CD4-positive, alpha-beta T cell treated with Interleukin-12 subunit alpha and Interleukin-12 subunit beta, for 1 hour (primary cell): ENCODE results near the gene CFAP46.

ENCODE experiments used
- DNase-seq: peaks from one replicate; pipeline ENCODE4 v3.0.0-alpha.2; 2020

CFAP46 gene

DNA sequence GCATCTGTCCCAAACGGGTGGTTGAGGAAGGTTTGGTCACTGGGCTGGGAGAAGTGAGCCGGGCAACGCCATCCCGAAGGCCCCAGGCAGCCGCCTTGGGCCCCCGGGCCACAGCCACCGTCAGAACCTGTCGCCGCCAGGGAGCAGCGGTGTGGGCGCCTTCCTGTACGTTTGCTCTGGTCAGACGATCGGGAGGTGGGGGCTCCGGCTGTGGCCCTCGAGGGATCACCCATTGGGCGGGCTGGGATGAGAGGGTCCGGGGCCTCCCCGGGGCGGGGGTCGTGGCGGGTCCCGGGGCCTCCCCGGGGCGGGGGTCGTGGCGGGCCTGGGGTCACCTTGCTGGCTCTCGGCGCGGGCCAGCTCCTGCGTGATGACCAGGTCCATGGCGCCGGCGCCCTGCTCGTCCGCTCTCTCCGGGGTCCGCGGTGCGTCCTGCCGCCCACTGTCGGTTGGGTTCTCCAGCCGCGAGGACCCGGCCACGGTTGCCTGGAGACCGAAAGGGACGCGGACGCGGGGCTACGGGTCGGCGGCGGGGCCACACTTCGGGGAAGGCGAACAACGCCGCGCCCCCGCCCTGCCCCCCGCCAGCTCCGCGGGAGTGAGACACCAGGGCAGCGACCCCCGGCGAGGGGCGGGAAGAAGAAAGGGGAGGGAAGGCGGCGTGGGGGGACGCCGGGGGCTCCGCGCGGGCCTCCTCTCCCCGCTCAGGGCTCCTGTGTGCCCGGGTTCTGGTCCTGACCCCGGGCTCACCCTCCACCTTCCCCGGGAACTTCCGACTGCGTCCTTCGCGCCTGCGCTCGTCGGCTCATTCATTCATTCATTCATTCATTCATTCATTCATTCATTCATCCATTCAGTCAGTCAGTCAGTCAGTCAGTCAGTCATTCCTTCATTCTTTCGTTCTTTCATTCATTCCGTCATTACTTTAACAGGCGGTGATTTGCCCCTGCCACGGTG lies at the start of gene CFAP46:
CFAP46 (minus strand) TSS at position 470 of the 957 bp plus-strand sequence; CDS start at position 384, 86 bp downstream.
- DNase-seq = no peak

- DNase-seq = no peak
Observed at GRCh38 chr10:132991706-132992432, 49.5 kb upstream of the CFAP46 start.

- no peak for DNase-seq
Observed at GRCh38 chr10:132990684-132991545, 48.5 kb upstream of the CFAP46 start.

DNA sequence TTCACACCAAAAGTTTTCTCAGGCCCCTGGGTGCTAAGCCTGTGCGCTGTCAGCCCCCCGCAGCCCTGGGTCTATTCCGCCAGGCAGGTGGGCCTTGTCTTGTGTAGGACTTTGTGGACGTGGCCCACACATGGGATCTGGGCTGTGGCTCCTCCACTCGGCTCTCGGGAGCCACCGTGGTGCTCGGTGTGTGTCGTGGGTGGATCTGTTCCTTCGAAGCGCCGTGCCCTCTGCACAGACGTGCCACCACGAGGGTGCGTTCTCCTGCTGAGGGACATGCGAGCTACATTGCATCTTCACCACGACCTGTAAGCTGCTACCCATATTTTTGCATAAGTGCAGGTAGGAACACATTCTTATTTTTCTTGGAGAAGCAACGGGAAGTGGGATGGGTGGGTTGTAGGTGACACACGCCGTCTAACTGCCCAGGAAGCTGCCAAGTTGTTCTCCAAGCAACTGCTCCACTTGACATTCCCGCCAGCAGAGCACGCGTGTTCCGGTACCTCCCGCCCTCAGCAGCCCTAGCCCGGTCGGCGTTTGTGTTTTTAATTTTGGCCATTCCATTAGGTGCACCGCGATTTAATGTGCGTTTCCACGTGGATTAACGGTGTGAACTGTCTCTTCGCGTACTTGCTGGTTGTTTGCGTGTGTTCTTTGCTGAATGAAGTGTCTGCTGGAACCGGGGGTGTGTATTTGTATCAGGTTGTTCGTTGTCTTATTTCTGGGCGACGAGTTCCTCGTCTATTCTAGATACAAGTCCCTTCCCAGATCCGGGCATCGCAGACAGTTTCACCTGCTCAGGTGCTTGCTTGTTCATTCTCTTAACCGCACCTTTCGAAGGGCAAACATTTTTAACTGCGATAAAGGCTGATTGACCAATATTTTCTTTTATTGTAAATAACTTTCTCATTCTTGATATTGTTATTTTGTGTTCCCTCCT lies 47.4 kb upstream of the CFAP46 start:
- no peak for DNase-seq

DNA sequence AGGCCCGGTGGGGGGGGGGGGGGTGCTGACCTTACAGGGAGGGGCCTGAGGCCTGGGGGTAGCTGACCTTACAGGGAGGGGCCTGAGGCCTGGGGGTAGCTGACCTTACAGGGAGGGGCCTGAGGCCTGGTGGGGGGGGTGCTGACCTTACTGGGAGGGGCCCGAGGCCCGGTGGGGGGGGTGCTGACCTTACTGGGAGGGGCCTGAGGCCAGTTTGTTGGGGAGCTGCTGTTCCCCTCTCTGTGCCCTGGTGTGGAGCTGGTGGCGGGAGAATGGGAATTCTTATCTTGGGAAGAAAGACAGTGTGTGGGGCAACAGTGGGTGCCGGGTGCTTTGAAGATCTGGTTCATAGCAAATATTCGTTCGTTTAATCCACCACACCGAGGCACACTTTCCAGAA lies 46.6 kb upstream of the CFAP46 start:
- no peak for DNase-seq

- DNase-seq = no peak
Observed at GRCh38 chr10:132987671-132988571, 45.6 kb upstream of the CFAP46 start.

DNA sequence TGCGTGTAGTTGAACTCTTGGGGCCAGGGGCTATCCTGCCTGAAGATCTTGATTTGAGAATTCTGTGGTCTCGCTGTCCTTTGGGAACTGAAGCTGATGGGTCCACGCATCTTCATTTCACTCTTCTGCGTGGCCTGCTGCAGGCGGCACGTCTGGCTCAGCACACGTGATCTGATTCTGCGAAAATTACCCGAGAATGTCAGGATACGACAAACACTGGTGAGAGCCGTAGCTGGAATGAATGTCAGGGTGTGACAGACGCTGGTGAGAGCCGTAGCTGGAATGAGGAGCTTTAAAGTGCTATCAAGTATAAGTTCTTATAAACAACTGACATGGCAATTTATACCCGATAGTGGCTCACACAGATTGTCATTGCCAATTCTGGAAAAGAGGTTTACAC lies 44.6 kb upstream of the CFAP46 start:
- DNase-seq = no peak

GRCh38 chr10:132986576-132986975 lies 44.2 kb upstream of the CFAP46 start:
- no peak for DNase-seq

DNA sequence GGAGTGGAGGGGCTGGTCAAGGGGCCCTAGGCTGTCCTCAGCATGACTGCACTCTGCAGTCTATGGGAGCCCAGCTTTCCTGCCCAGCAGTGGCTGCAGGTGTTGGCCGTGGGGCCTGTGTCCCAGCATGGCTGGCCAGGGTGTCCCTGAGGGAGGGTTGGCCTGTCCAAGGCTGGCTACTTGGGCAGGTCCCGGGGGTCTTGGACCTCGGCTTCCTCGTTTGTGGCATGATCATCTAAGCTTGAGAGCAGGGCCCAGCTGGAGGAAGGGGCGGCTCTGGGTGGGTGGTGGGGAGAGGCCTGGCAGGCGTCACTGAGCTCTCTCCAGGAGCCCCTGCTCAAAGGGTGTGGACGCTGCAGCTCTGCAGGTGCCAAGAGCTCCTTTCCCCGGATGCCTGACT lies 43.7 kb upstream of the CFAP46 start:
- DNase-seq = no peak

GRCh38 chr10:132985546-132985900 lies 43.2 kb upstream of the CFAP46 start:
- DNase-seq = no peak

DNA sequence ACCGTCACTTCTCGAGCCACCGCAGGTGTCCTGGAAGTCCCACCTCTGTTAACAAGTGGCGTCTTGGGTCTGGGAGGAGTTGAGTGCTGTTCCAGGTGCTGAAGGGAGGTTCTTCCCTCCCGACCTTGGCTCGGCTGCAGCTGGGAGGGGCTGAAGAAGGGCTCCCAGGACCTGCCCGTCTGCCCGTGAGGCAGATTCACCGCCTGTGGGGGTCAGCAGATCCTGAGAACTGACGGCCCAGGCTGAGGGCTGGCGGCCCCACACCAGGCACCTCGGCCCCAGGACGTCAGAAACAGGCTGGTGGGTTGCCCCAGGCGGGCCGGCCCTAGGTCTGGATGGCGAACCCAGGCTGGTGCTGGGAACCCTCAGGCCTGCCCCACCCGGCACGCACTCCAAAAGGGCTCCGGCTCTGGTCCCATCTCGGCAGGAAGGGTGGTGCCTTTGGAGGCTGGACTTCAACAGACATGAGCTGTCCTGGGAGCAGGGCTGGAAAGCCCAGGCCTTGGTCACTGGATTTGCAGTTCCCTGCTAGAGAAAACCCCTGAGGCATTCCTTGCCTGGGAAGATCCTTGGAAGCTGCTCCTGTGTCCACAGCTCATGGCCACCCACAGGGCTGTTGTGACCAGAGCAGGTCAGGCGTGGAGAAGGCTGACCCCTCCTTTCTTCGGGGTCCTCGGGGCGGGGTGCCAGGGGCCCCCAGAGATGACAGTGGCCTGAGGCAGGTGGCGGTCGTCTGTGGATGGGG lies 42.6 kb upstream of the CFAP46 start:
- no peak for DNase-seq

DNA sequence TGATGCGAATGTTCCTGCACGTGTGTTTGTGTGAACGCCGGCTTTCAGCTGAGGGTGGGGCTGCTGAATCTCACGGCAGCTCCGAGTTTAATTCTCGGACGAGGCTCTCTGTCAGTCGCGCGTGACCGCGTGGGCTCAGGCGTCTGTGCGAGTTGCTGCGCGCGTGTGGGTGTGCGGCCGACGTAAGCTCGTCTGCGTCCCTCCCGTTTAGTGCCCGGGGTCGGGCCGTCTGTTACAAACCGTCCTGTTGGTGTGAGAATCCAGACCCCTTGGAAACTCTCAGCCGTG lies 41.6 kb upstream of the CFAP46 start:
- no peak for DNase-seq

- DNase-seq = no peak
Observed at GRCh38 chr10:132983252-132984007, 41.1 kb upstream of the CFAP46 start.

DNA sequence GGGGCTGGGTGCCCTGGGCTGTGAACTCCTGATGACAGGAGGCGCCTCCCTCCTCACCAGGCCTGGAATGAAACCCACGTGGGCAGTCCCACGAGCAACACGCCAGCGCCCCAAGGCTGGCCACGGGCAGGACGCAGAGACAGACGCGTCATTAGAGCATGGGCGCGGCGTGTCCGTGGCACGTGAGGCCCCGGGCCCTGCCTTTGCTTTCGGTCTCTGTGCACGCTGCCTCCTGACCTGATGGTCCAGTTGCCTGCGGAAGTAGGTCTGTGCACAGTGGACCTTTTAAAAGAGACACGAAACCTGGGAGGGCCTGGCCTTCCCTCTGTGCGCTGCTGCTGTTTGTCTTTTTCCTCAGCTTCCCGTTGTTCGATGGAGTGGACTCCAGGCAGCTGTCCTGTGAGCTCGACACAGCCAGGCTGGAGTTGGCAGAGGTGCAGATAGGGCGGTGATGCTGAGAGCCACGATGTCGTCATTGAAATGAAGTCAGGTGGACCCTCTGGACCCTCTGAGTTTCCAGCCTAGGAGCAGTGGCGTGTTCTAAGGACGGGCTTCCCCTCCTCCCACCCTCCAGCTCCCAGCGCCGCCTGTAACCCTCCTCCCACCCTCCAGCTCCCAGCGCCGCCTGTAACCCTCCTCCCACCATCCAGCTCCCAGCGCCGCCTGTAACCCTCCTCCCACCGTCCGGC lies 40.1 kb upstream of the CFAP46 start:
- DNase-seq = no peak

DNA sequence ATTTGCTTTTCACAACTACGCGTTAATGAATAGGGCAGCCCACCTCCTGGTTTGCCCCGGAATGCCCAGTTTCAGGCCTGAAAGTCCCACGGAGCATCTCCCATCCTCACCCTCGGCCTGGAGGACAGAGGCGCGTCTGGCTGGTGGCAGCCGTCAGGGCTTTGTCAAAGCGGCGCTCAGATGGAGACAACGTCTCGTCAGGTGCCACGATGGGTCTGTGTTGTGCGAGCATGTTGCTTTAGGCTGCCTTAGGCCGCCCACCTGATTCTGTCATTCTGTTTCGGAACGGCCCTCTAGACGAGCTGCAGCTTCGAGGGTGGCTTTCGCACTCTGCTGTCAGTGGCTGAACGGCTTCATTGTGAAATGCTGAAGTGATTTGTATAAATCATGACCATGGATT lies 39.4 kb upstream of the CFAP46 start:
- no peak for DNase-seq

DNA sequence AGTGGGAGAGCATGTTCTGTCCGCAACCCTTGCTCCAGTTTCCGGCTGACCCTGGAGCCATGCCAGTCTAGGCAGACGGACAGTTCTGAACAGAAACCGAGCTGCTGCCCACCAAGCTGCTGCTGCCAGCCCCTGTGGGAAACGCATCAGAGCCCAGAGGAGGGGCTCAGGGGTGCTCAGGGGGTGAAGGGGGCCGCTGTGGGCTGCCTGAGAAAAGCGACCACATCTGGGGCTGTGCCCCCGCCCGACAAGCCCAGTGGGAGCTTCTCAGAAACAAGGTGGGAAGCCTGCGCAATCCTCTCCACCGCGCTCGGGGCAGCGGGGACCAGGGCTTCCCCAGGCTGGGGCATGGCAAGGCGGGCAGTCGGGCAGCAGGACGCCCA lies 38.8 kb upstream of the CFAP46 start:
- DNase-seq = no peak

DNA sequence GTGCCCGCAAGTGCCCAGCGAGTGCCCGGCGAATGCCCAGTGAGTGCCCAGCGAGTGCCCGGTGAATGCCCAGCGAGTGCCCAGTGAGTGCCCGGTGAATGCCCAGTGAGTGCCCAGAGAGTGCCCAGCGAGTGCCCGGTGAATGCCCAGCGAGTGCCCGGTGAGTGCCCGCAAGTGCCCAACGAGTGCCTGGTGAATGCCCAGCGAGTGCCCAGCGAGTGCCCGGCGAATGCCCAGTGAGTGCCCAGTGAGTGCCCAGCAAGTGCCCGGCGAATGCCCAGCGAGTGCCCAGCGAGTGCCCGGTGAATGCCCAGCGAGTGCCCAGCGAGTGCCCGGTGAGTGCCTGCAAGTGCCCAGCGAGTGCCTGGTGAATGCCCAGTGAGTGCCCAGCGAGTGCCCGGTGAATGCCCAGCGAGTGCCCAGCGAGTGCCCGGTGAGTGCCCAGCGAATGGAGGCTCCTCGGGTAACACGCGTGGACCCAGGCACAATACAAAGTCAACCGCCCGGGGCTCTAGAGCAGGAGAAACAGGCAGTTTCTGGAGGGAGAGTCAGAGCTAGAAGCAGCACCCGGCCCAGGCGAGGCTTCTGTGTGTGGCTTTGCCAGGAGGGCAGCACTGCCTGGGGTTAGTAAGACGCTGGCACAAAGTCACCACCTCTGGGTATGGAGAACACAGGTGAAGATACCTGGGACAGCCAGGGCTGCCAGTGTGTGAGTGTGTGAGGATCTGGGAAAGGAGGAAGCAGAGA lies 38.2 kb upstream of the CFAP46 start:
- no peak for DNase-seq
